Activated CD8-positive, alpha-beta T cell treated with anti-CD3 and anti-CD28 coated beads for 36 hours (primary cell): ENCODE measurements around the gene FXYD2. TPM values are rescaled to one million over a fixed set of nuclear protein-coding genes. Genes with fewer than 3 reads are reported as not detected.

Experiments
- ATAC-seq: fragments of 200-7000 bp; cut with Tn5 transposase; one replicate; pipeline ENCODE4 v1.10.0; 2021; ENCODE audit warnings: mild to moderate bottlenecking, moderate library complexity
- CTCF ChIA-PET: fragments of 350-600 bp; sonication (Branson Sonifier 250); formaldehyde crosslinking; loops from one replicate; lab custom pipeline; 2021; ENCODE audit warnings: antibody characterized with exemption; lab: Charles Lee
- POLR2A ChIA-PET: fragments of 350-600 bp; sonication (Branson Sonifier 250); formaldehyde crosslinking; loops from one replicate; lab custom pipeline; 2021; ENCODE audit warnings: antibody characterized with exemption; lab: Charles Lee
- DNase-seq: peaks from one replicate; pipeline ENCODE4 v3.0.0-alpha.2; 2020
- H3K27ac Mint-ChIP-seq: one replicate; pipeline ENCODE4 v1.8.0; 2021; ENCODE audit warnings: mild to moderate bottlenecking, mixed read lengths
- H3K27me3 Mint-ChIP-seq: one replicate; pipeline ENCODE4 v1.8.0; 2021; ENCODE audit warnings: mixed read lengths
- H3K36me3 Mint-ChIP-seq: one replicate; pipeline ENCODE4 v1.8.0; 2021; ENCODE audit warnings: low read depth, mixed read lengths
- H3K4me1 Mint-ChIP-seq: one replicate; pipeline ENCODE4 v1.8.0; 2021; ENCODE audit warnings: low read depth, mixed read lengths
- H3K4me3 Mint-ChIP-seq: one replicate; pipeline ENCODE4 v1.8.0; 2021; ENCODE audit warnings: mild to moderate bottlenecking, moderate library complexity, mixed read lengths
- H3K9me3 Mint-ChIP-seq: one replicate; pipeline ENCODE4 v1.8.0; 2021; ENCODE audit warnings: mixed read lengths
- CTCF ChIP-seq: fragments of 200-600 bp; IDR thresholded peaks from one replicate; pipeline ENCODE4 v1.8.0; 2022; ENCODE audit warnings: antibody characterized with exemption, mild to moderate bottlenecking
- intact Hi-C: fragments of 100-400 bp; cut with micrococcal nuclease; formaldehyde crosslinking; loops from one replicate; pipeline ENCODE4 v1.10.0; 2022
- total RNA-seq, 2 experiments: library from RNA; stranded (reverse); gene quantifications; one replicate each; pipeline ENCODE4 v1.2.3, GENCODE V29; 2021

FXYD2 gene
- total RNA-seq, 2 experiments from 2014 or later, result 6.7 to 7.2 TPM

GRCh38 chr11:117782101-117782500 is 42.4 kb downstream of the FXYD2 start:
- H3K27me3 Mint-ChIP-seq, result peaks cover 9% of the 10 kb centered on the region
- no peak for TF ChIP-seq CTCF
- H3K4me3 Mint-ChIP-seq, result no peak overlapping the region
- intact Hi-C loops, result no loop called here
- CTCF ChIA-PET, result interaction anchor here (0.9 kb wide), 1 partner anchor 240 kb away, joined by 3 read pairs; no protein-coding TSS in a partner anchor
- H3K27ac Mint-ChIP-seq, result no peak overlapping the region
- POLR2A ChIA-PET, result no interaction called here
- H3K9me3 Mint-ChIP-seq, result no peaks in the 10 kb centered on the region
- no peaks in the 10 kb centered on the region for H3K36me3 Mint-ChIP-seq
- H3K4me1 Mint-ChIP-seq, result no peaks in the 10 kb centered on the region
- ATAC-seq (no peak), DNase-seq (no peak)

GRCh38 chr11:117781627-117782026 is 42.9 kb downstream of the FXYD2 start:
- H3K36me3 Mint-ChIP-seq, result no peaks in the 10 kb centered on the region
- intact Hi-C loops, result no loop called here
- POLR2A ChIA-PET, result no interaction called here
- no peak for DNase-seq
- no peak overlapping the region for H3K27ac Mint-ChIP-seq
- CTCF ChIA-PET, result interaction anchor here (0.9 kb wide), 1 partner anchor 239 kb away, joined by 3 read pairs; no protein-coding TSS in a partner anchor
- no peaks in the 10 kb centered on the region for H3K4me1 Mint-ChIP-seq
- H3K9me3 Mint-ChIP-seq, result no peaks in the 10 kb centered on the region
- no peak for ATAC-seq
- TF ChIP-seq CTCF, result no peak
- peaks cover 9% of the 10 kb centered on the region for H3K27me3 Mint-ChIP-seq
- no peak overlapping the region for H3K4me3 Mint-ChIP-seq

GRCh38 chr11:117780456-117780855 is 44.1 kb downstream of the FXYD2 start:
- ATAC-seq (no peak), DNase-seq (no peak)
- no peak overlapping the region for H3K4me3 Mint-ChIP-seq
- ChIA-PET CTCF (no interaction called here), POLR2A (no interaction called here)
- no peak for TF ChIP-seq CTCF
- H3K9me3 Mint-ChIP-seq, result no peaks in the 10 kb centered on the region
- intact Hi-C loops, result no loop called here
- no peaks in the 10 kb centered on the region for H3K36me3 Mint-ChIP-seq
- no peaks in the 10 kb centered on the region for H3K4me1 Mint-ChIP-seq
- H3K27me3 Mint-ChIP-seq, result peaks cover 9% of the 10 kb centered on the region
- H3K27ac Mint-ChIP-seq, result no peak overlapping the region

- intact Hi-C loops, result no loop called here
- POLR2A ChIA-PET, result no interaction called here
- Mint-ChIP-seq H3K27ac (no peak overlapping the region), H3K27me3 (no peaks in the 10 kb centered on the region), H3K36me3 (no peaks in the 10 kb centered on the region), H3K4me1 (no peaks in the 10 kb centered on the region), H3K9me3 (no peaks in the 10 kb centered on the region), H3K4me3 (no peak overlapping the region)
- CTCF ChIA-PET, result no interaction called here
- DNase-seq (no peak), ATAC-seq (no peak)
- no peak for TF ChIP-seq CTCF
These were observed 50.0 kb downstream of the FXYD2 start for GRCh38 chr11:117774553-117774952.

- H3K9me3 Mint-ChIP-seq, result no peaks in the 10 kb centered on the region
- no peaks in the 10 kb centered on the region for H3K4me1 Mint-ChIP-seq
- CTCF ChIA-PET, result no interaction called here
- intact Hi-C loops, result no loop called here
- H3K4me3 Mint-ChIP-seq, result no peak overlapping the region
- ATAC-seq (no peak), DNase-seq (no peak)
- no peaks in the 10 kb centered on the region for H3K36me3 Mint-ChIP-seq
- no peaks in the 10 kb centered on the region for H3K27me3 Mint-ChIP-seq
- POLR2A ChIA-PET, result no interaction called here
- TF ChIP-seq CTCF, result no peak
- no peak overlapping the region for H3K27ac Mint-ChIP-seq
These were observed 52.2 kb downstream of the FXYD2 start for GRCh38 chr11:117772360-117772759.
